ENCODE data around the gene STX1B. TPM values are rescaled to one million over a fixed set of nuclear protein-coding genes. Genes with fewer than 3 reads are reported as not detected.
"Not testable (repeated sequence)": the region's sequence is repeated elsewhere in the genome, so short reads cannot be mapped to it uniquely, and the experiment has no call there.

STX1B gene
- total and polyA plus RNA-seq, 4 donors, result 0.09 to 1.2 (median 0.51) TPM

DNA sequence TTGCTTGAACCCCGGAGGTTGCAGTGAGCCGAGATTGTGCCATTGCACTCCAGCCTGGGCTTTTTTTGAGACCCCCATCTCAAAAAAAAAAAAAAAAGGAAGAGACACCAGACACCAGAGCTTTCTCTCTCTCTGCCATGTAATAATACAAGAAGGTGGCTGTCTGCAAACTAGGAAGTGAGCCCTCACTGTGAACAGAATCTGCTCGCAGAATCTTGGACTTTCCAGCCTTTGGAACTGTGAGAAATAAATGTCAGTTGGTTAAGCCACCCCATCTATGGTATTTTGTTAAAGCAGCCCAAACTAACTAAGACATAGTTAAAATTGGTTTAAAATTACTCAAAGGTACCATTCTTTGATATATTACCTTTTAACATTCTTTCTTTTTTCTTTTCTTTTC lies 10.1 kb upstream of the STX1B start:
- Histone ChIP-seq H3K27ac (ENCODE audit: low read depth in 1 of 2, low read length in 2 of 2) (no peak overlapping the region), H3K9me3 (ENCODE audit: control insufficient read depth in 4 of 4, low read length in 3 of 4) (no peaks in the 10 kb centered on the region), H3K36me3 (ENCODE audit: control insufficient read depth in 4 of 4, insufficient read depth in 3 of 4, low read depth in 1 of 4, low read length in 3 of 4) (no peaks in the 10 kb centered on the region), H3K27me3 (ENCODE audit: control insufficient read depth in 4 of 4, insufficient read depth in 4 of 4, low read length in 3 of 4) (no peaks in the 10 kb centered on the region), H3K9ac (ENCODE audit: low read depth in 1 of 2, low read length in 2 of 2) (no peak overlapping the region), H3K4me3 (ENCODE audit: low read depth in 1 of 3, low read length in 3 of 3) (no peak overlapping the region), H3K4me1 (ENCODE audit: control insufficient read depth in 4 of 4, insufficient read depth in 4 of 4, low read length in 3 of 4) (peaks cover 0 to 3% (median 0%) of the 10 kb centered on the region in 4 donors)
- 95% methylated on average over 3 of the region's 3 CpGs for WGBS
- DNase-seq (ENCODE audit: low spot score), result no peak
- TF ChIP-seq, protein P1, sequence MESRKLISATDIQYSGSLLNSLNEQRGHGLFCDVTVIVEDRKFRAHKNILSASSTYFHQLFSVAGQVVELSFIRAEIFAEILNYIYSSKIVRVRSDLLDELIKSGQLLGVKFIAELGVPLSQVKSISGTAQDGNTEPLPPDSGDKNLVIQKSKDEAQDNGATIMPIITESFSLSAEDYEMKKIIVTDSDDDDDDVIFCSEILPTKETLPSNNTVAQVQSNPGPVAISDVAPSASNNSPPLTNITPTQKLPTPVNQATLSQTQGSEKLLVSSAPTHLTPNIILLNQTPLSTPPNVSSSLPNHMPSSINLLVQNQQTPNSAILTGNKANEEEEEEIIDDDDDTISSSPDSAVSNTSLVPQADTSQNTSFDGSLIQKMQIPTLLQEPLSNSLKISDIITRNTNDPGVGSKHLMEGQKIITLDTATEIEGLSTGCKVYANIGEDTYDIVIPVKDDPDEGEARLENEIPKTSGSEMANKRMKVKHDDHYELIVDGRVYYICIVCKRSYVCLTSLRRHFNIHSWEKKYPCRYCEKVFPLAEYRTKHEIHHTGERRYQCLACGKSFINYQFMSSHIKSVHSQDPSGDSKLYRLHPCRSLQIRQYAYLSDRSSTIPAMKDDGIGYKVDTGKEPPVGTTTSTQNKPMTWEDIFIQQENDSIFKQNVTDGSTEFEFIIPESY (IDR thresholded peaks at IDR 0.05), result no peak
- TF ChIP-seq, protein P2, sequence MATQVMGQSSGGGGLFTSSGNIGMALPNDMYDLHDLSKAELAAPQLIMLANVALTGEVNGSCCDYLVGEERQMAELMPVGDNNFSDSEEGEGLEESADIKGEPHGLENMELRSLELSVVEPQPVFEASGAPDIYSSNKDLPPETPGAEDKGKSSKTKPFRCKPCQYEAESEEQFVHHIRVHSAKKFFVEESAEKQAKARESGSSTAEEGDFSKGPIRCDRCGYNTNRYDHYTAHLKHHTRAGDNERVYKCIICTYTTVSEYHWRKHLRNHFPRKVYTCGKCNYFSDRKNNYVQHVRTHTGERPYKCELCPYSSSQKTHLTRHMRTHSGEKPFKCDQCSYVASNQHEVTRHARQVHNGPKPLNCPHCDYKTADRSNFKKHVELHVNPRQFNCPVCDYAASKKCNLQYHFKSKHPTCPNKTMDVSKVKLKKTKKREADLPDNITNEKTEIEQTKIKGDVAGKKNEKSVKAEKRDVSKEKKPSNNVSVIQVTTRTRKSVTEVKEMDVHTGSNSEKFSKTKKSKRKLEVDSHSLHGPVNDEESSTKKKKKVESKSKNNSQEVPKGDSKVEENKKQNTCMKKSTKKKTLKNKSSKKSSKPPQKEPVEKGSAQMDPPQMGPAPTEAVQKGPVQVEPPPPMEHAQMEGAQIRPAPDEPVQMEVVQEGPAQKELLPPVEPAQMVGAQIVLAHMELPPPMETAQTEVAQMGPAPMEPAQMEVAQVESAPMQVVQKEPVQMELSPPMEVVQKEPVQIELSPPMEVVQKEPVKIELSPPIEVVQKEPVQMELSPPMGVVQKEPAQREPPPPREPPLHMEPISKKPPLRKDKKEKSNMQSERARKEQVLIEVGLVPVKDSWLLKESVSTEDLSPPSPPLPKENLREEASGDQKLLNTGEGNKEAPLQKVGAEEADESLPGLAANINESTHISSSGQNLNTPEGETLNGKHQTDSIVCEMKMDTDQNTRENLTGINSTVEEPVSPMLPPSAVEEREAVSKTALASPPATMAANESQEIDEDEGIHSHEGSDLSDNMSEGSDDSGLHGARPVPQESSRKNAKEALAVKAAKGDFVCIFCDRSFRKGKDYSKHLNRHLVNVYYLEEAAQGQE (IDR thresholded peaks at IDR 0.05), result no peak
- TF ChIP-seq GABPA (IDR thresholded peaks at IDR 0.05 in 1 of 2, conservative IDR thresholded peaks at IDR 0.05 in 1 of 2), result no peak
- TF ChIP-seq, protein P3, sequence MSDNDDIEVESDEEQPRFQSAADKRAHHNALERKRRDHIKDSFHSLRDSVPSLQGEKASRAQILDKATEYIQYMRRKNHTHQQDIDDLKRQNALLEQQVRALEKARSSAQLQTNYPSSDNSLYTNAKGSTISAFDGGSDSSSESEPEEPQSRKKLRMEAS (IDR thresholded peaks at IDR 0.05), result no peak
- TF ChIP-seq, protein P4, sequence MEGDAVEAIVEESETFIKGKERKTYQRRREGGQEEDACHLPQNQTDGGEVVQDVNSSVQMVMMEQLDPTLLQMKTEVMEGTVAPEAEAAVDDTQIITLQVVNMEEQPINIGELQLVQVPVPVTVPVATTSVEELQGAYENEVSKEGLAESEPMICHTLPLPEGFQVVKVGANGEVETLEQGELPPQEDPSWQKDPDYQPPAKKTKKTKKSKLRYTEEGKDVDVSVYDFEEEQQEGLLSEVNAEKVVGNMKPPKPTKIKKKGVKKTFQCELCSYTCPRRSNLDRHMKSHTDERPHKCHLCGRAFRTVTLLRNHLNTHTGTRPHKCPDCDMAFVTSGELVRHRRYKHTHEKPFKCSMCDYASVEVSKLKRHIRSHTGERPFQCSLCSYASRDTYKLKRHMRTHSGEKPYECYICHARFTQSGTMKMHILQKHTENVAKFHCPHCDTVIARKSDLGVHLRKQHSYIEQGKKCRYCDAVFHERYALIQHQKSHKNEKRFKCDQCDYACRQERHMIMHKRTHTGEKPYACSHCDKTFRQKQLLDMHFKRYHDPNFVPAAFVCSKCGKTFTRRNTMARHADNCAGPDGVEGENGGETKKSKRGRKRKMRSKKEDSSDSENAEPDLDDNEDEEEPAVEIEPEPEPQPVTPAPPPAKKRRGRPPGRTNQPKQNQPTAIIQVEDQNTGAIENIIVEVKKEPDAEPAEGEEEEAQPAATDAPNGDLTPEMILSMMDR (IDR thresholded peaks at IDR 0.05; ENCODE audit: low read depth, low read length, missing input control), result no peak
- TF ChIP-seq YY1 (IDR thresholded peaks at IDR 0.05), result no peak
- no peak for TF ChIP-seq JUND (IDR thresholded peaks at IDR 0.05)
- TF ChIP-seq FOXA2 (IDR thresholded peaks at IDR 0.05), result no peak
- no peak for TF ChIP-seq EGR1 (IDR thresholded peaks at IDR 0.05; ENCODE audit: low read depth in 2 of 2)
- no peak for TF ChIP-seq RAD21 (IDR thresholded peaks at IDR 0.05)
- TF ChIP-seq TAF1 (conservative IDR thresholded peaks at IDR 0.05), result no peak
- no peak for TF ChIP-seq RXRA (IDR thresholded peaks at IDR 0.05)
- TF ChIP-seq, protein P5, sequence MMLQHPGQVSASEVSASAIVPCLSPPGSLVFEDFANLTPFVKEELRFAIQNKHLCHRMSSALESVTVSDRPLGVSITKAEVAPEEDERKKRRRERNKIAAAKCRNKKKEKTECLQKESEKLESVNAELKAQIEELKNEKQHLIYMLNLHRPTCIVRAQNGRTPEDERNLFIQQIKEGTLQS (IDR thresholded peaks at IDR 0.05), result no peak
- TF ChIP-seq HNF4G (IDR thresholded peaks at IDR 0.05), result no peak
- TF ChIP-seq NR2F2 (IDR thresholded peaks at IDR 0.05), result no peak
- no peak for TF ChIP-seq SP1 (IDR thresholded peaks at IDR 0.05)

DNA sequence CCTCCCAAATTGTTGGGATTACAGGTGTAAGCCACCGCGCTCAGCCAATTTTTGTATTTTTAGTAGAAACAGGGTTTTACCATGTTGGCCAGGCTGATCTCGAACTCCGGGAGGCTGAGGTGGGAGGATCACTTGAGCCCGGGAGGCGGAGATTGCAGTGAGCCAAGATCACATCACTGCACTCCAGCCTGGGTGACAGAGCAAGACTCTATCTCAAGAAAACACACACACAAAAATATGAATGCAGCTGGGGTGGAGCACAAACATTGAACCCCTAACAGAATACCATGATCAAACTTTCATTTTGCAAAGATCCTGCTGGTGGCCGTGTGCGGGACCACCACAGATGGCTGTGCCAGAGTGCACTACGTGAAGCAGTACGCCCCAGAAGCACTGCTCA lies 7.3 kb upstream of the STX1B start:
- H3K9ac ChIP-seq (ENCODE audit: low read depth in 1 of 2, low read length in 2 of 2); H3K4me3 ChIP-seq (ENCODE audit: low read depth in 1 of 3, low read length in 3 of 3); H3K9me3 ChIP-seq (ENCODE audit: control insufficient read depth in 4 of 4, low read length in 3 of 4); H3K4me1 ChIP-seq (ENCODE audit: control insufficient read depth in 4 of 4, insufficient read depth in 4 of 4, low read length in 3 of 4); H3K27me3 ChIP-seq (ENCODE audit: control insufficient read depth in 4 of 4, insufficient read depth in 4 of 4, low read length in 3 of 4); H3K27ac ChIP-seq (ENCODE audit: low read depth in 1 of 2, low read length in 2 of 2); DNase-seq (ENCODE audit: low spot score); H3K36me3 ChIP-seq (ENCODE audit: control insufficient read depth in 4 of 4, insufficient read depth in 3 of 4, low read depth in 1 of 4, low read length in 3 of 4): not testable (repeated sequence)
- WGBS, result 97% methylated on average over 10 of the region's 10 CpGs
